HG03571 (cell line): ENCODE measurements around the gene NEDD4L.
"Not testable (repeated sequence)": the region's sequence is repeated elsewhere in the genome, so short reads cannot be mapped to it uniquely, and the experiment has no call there.

Source experiments
- ATAC-seq: cut with Tn5 transposase; IDR thresholded peaks from one replicate; pipeline ENCODE4 v1.9.1; 2021; ENCODE audit not compliant: unreplicated experiment

The NEDD4L gene

GRCh38 chr18:58256316-58257080, 212.5 kb downstream of the NEDD4L start:
- ATAC-seq, result no peak

GRCh38 chr18:58257461-58257860, 213.4 kb downstream of the NEDD4L start:
- no peak for ATAC-seq

GRCh38 chr18:58258692-58259342, 214.8 kb downstream of the NEDD4L start:
- no peak for ATAC-seq

GRCh38 chr18:58263055-58263957, 219.3 kb downstream of the NEDD4L start:
- ATAC-seq, result no peak

GRCh38 chr18:58264075-58264474, 220.0 kb downstream of the NEDD4L start:
- ATAC-seq, result no peak

- ATAC-seq, result no peak
Observed at GRCh38 chr18:58264840-58265239, 220.8 kb downstream of the NEDD4L start.

GRCh38 chr18:58265489-58265888, 221.5 kb downstream of the NEDD4L start:
- not testable (repeated sequence) for ATAC-seq

- ATAC-seq, result no peak
Observed at GRCh38 chr18:58266291-58266690, 222.3 kb downstream of the NEDD4L start.

- no peak for ATAC-seq
Observed at GRCh38 chr18:58267493-58267892, 223.5 kb downstream of the NEDD4L start.

- no peak for ATAC-seq
Observed at GRCh38 chr18:58268849-58269248, 224.8 kb downstream of the NEDD4L start.

- ATAC-seq, result no peak
Observed at GRCh38 chr18:58269931-58270330, 225.9 kb downstream of the NEDD4L start.

- ATAC-seq, result no peak
Observed at GRCh38 chr18:58270396-58270795, 226.4 kb downstream of the NEDD4L start.

GRCh38 chr18:58271770-58272169, 227.7 kb downstream of the NEDD4L start:
- no peak for ATAC-seq

- no peak for ATAC-seq
Observed at GRCh38 chr18:58272209-58272608, 228.2 kb downstream of the NEDD4L start.

GRCh38 chr18:58272779-58273435, 228.9 kb downstream of the NEDD4L start:
- no peak for ATAC-seq

- no peak for ATAC-seq
Observed at GRCh38 chr18:58275176-58275575, 231.2 kb downstream of the NEDD4L start.

- no peak for ATAC-seq
Observed at GRCh38 chr18:58276789-58277739, 233.0 kb downstream of the NEDD4L start.

GRCh38 chr18:58279504-58280175, 235.6 kb downstream of the NEDD4L start:
- ATAC-seq, result no peak

GRCh38 chr18:58280191-58280590, 236.2 kb downstream of the NEDD4L start:
- no peak for ATAC-seq
